ENCODE data around the gene TM4SF5.
A peak's percentile ranks its signal among the peaks of the same experiment; 100 is the strongest.

TM4SF5 gene

GRCh38 chr17:4788807-4789700, 17.4 kb downstream of the TM4SF5 start, which contains the start of gene GLTPD2:
TSS of gene GLTPD2 (plus strand) at chr17:4788964. CDS start at chr17:4789012, 48 bp downstream.
- peak in 4 of 51 donors; percentile 36 to 62 (median 45) for DNase-seq

DNA sequence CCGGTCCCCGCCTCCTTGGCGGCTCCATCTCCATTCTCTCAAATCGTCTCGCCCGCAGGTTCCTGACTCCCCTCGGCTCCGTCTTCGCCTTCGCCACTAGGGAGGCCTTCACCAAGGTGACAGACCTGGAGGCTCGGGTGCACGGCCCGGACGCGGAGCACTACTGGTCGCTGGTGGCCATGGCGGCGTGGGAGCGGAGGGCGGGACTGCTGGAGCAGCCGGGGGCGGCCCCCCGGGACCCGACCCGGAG, 17.9 kb downstream of the TM4SF5 start:
- peak in 1 of 51 donors; percentile 56 for DNase-seq

GRCh38 chr17:4789951-4790704, 18.4 kb downstream of the TM4SF5 start:
- DNase-seq: peak; percentile 47 to 96 (median 80)

GRCh38 chr17:4790705-4791088, 19.0 kb downstream of the TM4SF5 start:
- no peak for DNase-seq

DNA sequence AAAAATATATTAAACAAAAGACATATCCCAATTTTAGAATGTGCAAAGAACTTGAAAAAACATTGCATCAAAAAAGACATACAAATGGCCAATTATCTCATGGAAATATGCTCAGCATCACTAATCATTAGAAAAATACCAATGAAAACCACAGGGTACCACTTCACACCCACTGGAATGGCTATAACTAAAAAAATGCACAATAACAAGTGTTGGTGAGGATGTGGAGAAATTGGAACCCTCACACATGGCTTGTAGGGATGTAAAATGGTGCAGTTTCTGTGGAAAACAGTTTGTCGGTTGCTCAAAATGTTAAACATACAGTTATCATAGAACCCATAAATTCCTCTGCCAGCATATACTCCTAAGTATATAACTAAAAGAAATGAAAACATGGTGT, 23.5 kb downstream of the TM4SF5 start:
- DNase-seq: no peak

DNA sequence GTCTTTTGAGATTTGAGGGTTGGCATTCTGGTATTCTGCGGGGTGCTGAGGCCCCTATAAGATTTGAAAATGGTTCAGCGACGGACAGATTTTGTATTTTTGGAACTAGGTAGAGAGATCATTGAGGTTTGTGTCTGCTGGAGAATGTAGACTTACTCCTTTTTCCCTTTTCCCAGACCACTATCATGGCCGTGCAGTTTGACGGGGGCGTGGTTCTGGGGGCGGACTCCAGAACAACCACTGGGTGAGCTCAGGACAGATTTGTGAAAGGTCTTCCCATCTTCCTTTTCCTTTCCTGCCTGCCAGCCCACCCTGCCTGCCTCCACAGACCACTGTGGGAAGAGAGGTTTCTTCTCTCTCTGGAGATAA, 24.9 kb downstream of the TM4SF5 start:
- DNase-seq: peak in 2 of 51 donors; percentile 10 to 25

- no peak for DNase-seq
Observed at GRCh38 chr17:4800462-4801196, 28.9 kb downstream of the TM4SF5 start.

- DNase-seq: no peak
Observed at GRCh38 chr17:4802228-4802627, 30.5 kb downstream of the TM4SF5 start, which contains the start of gene C17orf114. TSS of gene C17orf114 (minus strand) at chr17:4802328.

- DNase-seq: peak in 2 of 51 donors; percentile 28 to 42
Observed at GRCh38 chr17:4806456-4806776, 34.7 kb downstream of the TM4SF5 start.

DNA sequence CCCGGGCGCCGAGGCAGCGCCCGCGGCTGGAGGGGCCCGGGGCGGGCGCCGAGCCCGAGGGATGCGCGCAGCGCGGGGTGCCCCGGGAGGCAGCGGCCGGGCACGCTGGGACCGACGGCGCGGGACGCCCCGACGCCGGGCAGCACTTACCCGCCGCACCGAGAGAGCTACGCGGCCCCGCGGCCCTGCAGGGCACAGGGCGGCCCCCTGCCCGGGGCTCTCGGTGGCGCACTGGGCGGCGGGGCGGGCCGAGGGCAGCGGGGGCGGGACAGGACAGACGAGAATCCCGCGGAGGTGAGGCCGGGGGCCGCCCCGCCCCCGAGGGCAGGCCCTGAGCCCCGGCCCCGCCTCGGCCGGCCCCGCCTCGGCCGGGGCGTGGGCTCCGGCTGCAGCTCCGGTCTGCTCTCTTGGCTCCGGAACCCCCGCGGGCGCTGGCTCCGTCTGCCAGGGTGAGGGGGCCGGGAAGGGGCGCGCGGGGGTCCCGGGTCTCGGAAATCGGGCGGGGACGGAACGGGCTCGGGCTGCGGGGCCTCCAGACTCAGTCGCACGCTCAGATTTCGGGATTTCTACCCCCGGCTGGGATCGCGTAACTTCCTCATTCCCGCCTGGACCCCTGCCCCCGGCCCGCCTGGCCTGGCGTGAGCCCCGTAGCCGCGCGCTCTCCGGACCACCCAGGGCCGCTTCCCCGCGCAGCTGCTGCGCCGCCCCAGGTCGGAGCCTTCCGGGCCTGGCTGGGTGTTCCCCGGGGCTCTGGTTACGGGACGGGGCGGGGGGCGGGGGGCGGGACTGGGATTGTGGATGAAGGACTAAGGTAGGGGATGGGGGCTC, 35.3 kb downstream of the TM4SF5 start, which contains the start of gene PLD2:
PLD2 (plus strand) TSS at position 376 of the 828 bp plus-strand sequence. CDS start 621 bp downstream, outside the sequence.
- peak in 47 of 51 donors; percentile 21 to 86 (median 65) for DNase-seq

- DNase-seq: peak in 2 of 51 donors; percentile 24 to 39
Observed at GRCh38 chr17:4807605-4808377, 36.1 kb downstream of the TM4SF5 start.

DNA sequence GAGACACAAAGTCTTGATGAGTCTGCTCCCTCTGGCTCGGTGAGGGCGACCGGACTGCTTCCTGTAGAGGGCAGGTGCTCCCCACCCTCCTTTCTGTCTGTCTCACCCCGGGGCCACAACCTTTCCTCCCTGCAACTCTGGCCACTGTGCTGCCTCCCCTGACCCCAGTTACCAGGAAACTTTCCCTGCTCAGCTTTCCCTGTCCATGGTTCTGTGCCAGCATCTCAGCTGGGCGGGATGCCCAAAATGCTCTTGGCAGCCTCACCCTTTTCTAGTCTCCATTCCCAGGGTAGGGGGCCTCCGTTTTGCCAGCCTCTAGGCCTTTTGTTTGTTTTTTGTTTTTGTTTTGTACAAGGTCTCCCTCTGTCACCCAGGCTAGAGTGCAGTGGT, 36.7 kb downstream of the TM4SF5 start:
- peak in 41 of 51 donors; percentile 6 to 79 (median 59) for DNase-seq

DNA sequence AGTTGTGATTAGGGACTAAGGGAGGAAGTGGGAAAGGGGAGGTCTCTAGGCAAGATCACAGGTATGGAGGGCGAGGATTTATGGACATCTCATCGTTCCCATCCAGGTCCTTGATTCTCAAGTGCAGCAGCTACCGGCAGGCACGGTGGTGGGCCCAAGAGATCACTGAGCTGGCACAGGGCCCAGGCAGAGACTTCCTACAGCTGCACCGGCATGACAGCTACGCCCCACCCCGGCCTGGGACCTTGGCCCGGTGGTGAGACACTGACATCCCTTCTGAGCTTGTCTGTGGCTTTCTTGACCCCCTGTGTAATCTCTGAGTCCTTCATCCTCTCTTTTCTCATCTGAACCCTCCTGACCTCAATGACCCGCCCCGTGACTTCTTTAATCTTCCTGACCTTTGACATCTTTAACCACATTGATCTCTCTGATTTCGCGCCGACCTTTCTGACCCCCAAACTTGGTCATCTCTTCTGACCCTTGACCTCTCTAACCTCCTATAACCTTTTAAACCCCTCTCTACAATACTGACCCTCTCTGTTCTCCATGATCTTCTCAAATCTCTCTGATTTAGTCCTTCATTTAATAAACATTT, 39.1 kb downstream of the TM4SF5 start:
- DNase-seq: no peak

- no peak for DNase-seq
Observed at GRCh38 chr17:4811471-4811870, 39.8 kb downstream of the TM4SF5 start.

- no peak for DNase-seq
Observed at GRCh38 chr17:4812690-4813089, 41.0 kb downstream of the TM4SF5 start.

DNA sequence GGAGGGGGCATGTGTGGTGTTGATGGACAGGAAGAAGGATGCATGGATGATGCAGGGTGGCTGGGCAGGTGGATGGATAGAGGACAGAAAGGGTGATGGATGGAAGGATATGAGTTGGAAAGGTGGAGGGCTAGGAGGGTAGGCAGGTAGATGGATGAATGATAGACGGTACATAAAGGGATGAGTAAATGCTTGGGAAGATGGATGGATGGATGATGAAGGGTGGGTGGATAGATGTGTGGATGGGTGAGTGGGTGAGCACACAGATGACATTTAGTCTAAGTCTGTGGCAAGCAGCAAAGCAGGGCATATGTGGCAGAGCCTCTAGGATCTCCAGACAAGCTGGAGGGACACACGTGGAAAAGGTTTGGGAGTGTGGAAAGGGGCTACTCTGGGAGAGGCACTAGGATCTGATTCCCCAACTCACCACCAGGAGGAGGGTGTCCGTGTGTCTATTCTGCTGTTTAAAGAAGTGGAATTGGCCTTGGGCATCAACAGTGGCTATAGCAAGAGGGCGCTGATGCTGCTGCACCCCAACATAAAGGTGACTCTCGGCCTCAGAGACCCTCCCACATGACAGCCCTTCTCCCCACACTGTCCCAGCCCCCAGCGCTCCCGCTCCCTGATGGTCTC, 43.5 kb downstream of the TM4SF5 start:
- DNase-seq: no peak

- no peak for DNase-seq
Observed at GRCh38 chr17:4816826-4817225, 45.1 kb downstream of the TM4SF5 start.

DNA sequence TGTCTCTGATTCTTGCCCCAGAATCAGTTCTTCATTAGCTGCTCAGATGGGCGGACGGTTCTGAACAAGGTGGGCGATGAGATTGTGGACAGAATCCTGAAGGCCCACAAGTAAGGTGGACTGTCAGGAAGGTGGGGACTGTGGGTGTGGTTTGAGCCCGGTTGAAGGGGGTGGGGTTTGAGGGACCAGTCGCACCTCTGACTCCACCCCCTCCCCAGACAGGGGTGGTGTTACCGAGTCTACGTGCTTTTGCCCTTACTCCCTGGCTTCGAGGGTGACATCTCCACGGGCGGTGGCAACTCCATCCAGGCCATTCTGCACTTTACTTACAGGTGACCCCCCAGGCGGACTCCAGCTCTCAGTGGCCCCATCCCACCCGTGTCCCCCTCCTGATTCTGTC, 46.6 kb downstream of the TM4SF5 start:
- DNase-seq: no peak

GRCh38 chr17:4822835-4823234, 51.1 kb downstream of the TM4SF5 start:
- no peak for DNase-seq
